ENCODE results near the gene UTP4. TPM values are rescaled to one million over a fixed set of nuclear protein-coding genes. Genes with fewer than 3 reads are reported as not detected.
"Not testable (repeated sequence)": the region's sequence is repeated elsewhere in the genome, so short reads cannot be mapped to it uniquely, and the experiment has no call there.

The UTP4 gene
- total and polyA plus RNA-seq, 2 experiments from 2014 or later, result 10.0 to 51.6 TPM

- Histone ChIP-seq H3K4me1 (ENCODE audit: low read depth) (no peaks in the 10 kb centered on the region), H3K9me3 (ENCODE audit: low read depth) (no peaks in the 10 kb centered on the region), H3K27me3 (no peaks in the 10 kb centered on the region), H3K4me3 (no peak overlapping the region), H3K27ac (no peak overlapping the region), H3K36me3 (peaks cover 12% of the 10 kb centered on the region)
- no peak for TF ChIP-seq CTCF (IDR thresholded peaks at IDR 0.05; ENCODE audit: low read depth, low read length)
- no peak for DNase-seq (ENCODE audit: low read depth in 1 of 2, low spot score in 1 of 2)
These were observed 13.5 kb upstream of the UTP4 start for GRCh38 chr16:69118994-69119393.

- TF ChIP-seq CTCF (IDR thresholded peaks at IDR 0.05; ENCODE audit: low read depth, low read length), result no peak
- no peaks in the 10 kb centered on the region for H3K9me3 ChIP-seq (ENCODE audit: low read depth)
- no peaks in the 10 kb centered on the region for H3K4me1 ChIP-seq (ENCODE audit: low read depth)
- peaks cover 12% of the 10 kb centered on the region for H3K36me3 ChIP-seq
- no peaks in the 10 kb centered on the region for H3K27me3 ChIP-seq
- no peak overlapping the region for H3K27ac ChIP-seq
- no peak overlapping the region for H3K4me3 ChIP-seq
- DNase-seq (ENCODE audit: low read depth in 1 of 2, low spot score in 1 of 2), result no peak
These were observed 12.9 kb upstream of the UTP4 start for GRCh38 chr16:69119536-69119935.

GRCh38 chr16:69120096-69120664, 12.3 kb upstream of the UTP4 start:
- H3K27me3 ChIP-seq, result no peaks in the 10 kb centered on the region
- no peak for DNase-seq (ENCODE audit: low read depth in 1 of 2, low spot score in 1 of 2)
- no peak overlapping the region for H3K27ac ChIP-seq
- no peaks in the 10 kb centered on the region for H3K4me1 ChIP-seq (ENCODE audit: low read depth)
- no peak for TF ChIP-seq CTCF (IDR thresholded peaks at IDR 0.05; ENCODE audit: low read depth, low read length)
- no peak overlapping the region for H3K4me3 ChIP-seq
- no peaks in the 10 kb centered on the region for H3K9me3 ChIP-seq (ENCODE audit: low read depth)
- H3K36me3 ChIP-seq, result peaks cover 12% of the 10 kb centered on the region

- Histone ChIP-seq H3K27me3 (no peaks in the 10 kb centered on the region), H3K4me1 (ENCODE audit: low read depth) (no peaks in the 10 kb centered on the region), H3K27ac (no peak overlapping the region), H3K4me3 (no peak overlapping the region), H3K36me3 (peaks cover 12% of the 10 kb centered on the region), H3K9me3 (ENCODE audit: low read depth) (no peaks in the 10 kb centered on the region)
- peak; percentile 61 for TF ChIP-seq CTCF (IDR thresholded peaks at IDR 0.05; ENCODE audit: low read depth, low read length)
- DNase-seq (ENCODE audit: low read depth in 1 of 2, low spot score in 1 of 2), result peak; percentile 72 to 82
These were observed 8.5 kb upstream of the UTP4 start for GRCh38 chr16:69123910-69124309.

GRCh38 chr16:69124406-69124805, 8.0 kb upstream of the UTP4 start:
- H3K4me1 ChIP-seq (ENCODE audit: low read depth); H3K36me3 ChIP-seq; H3K9me3 ChIP-seq (ENCODE audit: low read depth); H3K4me3 ChIP-seq; H3K27me3 ChIP-seq; DNase-seq (ENCODE audit: low read depth in 1 of 2, low spot score in 1 of 2); H3K27ac ChIP-seq: not testable (repeated sequence)

GRCh38 chr16:69124961-69125360, 7.5 kb upstream of the UTP4 start:
- not testable (repeated sequence) for H3K36me3 ChIP-seq, H3K27me3 ChIP-seq

GRCh38 chr16:69126221-69126620, 6.2 kb upstream of the UTP4 start:
- H3K27ac ChIP-seq, result peak overlapping the region; percentile 51
- peaks cover 8% of the 10 kb centered on the region for H3K4me1 ChIP-seq (ENCODE audit: low read depth)
- no peak for TF ChIP-seq CTCF (IDR thresholded peaks at IDR 0.05; ENCODE audit: low read depth, low read length)
- H3K9me3 ChIP-seq (ENCODE audit: low read depth), result no peaks in the 10 kb centered on the region
- no peaks in the 10 kb centered on the region for H3K27me3 ChIP-seq
- no peak for DNase-seq (ENCODE audit: low read depth in 1 of 2, low spot score in 1 of 2)
- H3K36me3 ChIP-seq, result peaks cover 4% of the 10 kb centered on the region
- H3K4me3 ChIP-seq, result no peak overlapping the region

More at GRCh38 chr16:69124961-69125360, 7.5 kb upstream of the UTP4 start:
- H3K9me3 ChIP-seq (ENCODE audit: low read depth); DNase-seq (ENCODE audit: low read depth in 1 of 2, low spot score in 1 of 2); H3K4me3 ChIP-seq; H3K4me1 ChIP-seq (ENCODE audit: low read depth); H3K27ac ChIP-seq: not testable (repeated sequence)

- DNase-seq (ENCODE audit: low read depth in 1 of 2, low spot score in 1 of 2); H3K36me3 ChIP-seq: not testable (repeated sequence)
- peak overlapping the region; percentile 51 for H3K27ac ChIP-seq
These were observed 5.6 kb upstream of the UTP4 start for GRCh38 chr16:69126801-69127200.

More at GRCh38 chr16:69126801-69127200, 5.6 kb upstream of the UTP4 start:
- H3K9me3 ChIP-seq (ENCODE audit: low read depth); H3K4me1 ChIP-seq (ENCODE audit: low read depth); H3K4me3 ChIP-seq; H3K27me3 ChIP-seq: not testable (repeated sequence)
